Endometrium (tissue), 2 donors: ENCODE data around the gene FTH1.
"Not testable (repeated sequence)": the region's sequence is repeated elsewhere in the genome, so short reads cannot be mapped to it uniquely, and the experiment has no call there.

Experiments used
- FAIRE-seq: peaks from 2 replicates; lab custom pipeline; 2012; peaks lifted over from hg19 to GRCh38; lab: Jason Lieb, UNC
- donor health status: control.
- donor health status: control.

FTH1 gene

GRCh38 chr11:61978703-61979661 lies 11.5 kb upstream of the FTH1 start:
- FAIRE-seq: no peak

GRCh38 chr11:61976813-61977475 lies 9.5 kb upstream of the FTH1 start:
- FAIRE-seq: no peak

GRCh38 chr11:61976420-61976800 lies 9.0 kb upstream of the FTH1 start:
- FAIRE-seq: no peak

- no peak for FAIRE-seq
Measured at GRCh38 chr11:61975638-61976419, 8.4 kb upstream of the FTH1 start.

DNA sequence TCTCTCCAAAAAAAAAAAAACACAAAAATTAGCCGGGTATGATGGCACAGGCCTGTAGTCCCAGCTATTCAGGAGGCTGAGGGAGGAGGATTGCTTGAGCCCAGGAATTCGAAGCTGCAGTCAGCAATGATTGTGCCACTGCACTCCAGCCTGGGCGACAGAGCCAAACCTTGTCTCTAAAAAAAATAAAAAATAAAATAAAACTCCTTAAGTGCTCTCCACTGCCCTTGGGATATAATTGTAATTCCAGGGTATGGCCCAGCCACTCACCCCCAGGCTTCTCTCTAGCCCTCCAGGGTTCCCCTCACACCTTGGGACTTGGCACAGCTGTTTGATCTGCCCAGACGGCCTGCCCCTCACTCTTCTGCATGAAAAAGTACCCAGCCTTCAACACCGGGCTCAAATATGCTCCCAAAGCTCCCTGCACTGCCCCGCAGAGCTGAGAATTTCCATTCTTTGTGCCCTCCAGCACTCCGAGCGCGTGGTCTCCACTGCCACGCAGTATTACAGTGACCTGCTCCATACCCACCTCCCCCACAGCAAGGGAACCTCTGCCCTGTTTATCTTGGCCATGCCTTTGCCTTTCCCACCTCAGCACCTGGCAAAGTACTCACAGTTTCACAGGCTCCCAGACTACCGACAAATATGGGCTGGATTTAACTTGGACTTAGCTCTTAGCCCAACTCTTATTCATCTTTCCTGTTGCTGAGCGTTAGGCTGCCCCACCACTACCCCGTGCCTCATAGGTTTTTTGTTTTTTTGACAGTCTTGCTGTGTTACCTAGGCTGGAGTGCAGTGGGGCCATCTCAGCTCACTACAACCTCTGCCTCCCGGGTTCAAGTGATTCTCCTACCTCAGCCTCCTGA lies 7.6 kb upstream of the FTH1 start:
- no peak for FAIRE-seq

DNA sequence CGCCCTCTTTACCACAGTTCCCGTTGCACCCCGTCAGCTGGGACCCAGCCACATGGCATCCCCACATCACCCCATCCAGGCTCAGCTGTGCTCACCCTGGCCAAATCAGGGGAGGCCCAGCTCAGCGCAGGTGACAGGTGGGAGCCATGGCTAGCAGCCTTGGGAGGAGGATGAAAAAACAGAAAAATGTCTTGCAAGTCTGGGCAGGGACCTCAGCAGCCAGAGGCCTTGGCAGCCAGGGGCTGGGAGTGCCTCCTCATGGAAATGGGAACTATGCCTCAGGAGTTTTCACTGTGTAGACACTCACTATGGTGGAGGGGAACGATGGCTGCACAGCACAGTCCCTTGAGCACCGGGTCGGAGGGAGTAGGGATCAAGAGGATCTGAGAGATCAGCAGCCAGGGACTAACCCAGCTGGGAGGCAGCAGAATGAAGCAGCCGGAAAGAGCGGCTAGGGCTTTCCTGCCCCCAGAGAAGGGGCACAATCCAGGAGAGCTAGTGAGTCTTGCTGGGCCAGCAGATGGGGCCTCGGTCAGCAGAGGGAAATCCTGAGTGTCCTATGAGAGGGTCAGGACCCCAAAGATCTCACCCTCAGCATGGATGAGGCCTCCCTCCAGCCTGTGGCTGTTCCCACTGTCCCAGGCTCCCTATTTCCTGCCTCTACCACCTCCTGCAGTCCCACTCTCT lies 6.2 kb upstream of the FTH1 start:
- FAIRE-seq: no peak

DNA sequence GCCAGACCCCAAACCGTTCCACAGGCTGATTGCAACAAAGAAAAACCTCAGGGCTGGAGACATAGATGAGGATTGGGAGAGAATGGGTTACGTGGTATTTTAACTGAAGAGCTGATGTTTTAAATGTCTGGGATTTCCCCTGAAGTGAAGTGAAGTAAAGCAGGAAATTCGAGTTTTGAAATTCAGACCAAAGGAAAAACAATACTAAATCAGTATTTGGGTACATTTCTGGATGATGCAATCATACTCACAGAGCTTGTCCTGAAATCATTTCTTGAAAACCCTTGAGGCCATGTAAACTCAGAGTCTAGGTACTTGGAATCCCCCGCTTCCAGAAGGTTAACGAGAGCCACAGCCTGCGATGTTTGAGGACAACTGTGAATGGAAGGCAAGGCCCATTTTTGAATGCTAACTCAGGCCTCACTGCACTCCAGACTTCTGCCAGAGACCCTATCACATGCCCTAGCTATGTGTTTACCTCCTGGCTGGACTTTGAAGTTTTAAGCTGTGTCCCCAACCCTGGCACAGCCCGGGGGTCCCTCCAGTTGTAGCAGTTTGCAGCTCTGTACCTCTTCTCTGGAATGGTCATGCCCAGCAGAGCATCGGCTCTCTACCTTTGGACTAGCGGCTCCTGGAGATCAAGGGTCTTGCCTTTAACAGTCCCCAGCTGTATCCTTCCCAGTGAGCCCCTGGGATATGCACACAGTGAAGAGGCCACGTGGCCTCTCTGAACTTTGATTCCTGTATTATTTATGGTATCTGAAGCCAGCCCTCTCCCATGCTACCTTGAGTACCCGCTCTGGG lies 5.4 kb upstream of the FTH1 start:
- no peak for FAIRE-seq

DNA sequence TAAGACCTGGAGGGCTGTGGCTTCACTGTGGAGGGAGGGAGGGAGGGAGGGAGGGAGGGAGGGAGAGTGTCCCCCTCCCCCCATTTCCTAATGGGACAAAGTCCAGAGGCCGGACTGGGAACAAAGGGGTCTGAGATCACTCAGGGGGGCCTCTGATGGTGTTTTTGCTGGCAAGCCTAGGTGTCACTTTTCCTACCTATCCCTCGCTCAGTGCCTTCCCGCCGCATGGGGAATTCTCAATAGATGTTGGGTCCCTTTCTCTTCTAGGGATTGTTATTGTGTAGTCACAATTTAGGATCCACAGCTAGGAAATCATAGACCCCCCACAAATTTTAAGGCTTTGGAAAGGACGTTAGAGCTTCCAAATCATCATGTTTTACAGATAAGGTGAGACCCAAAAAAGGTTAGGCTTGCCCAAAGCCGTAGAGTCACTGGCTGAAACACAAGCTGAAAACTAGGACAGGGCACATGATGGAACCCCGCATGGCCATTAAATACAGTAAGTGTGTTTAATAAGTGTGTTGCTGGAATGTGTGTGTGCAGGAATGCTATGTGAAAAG lies 4.8 kb upstream of the FTH1 start:
- FAIRE-seq: no peak

- peak; percentile 29 for FAIRE-seq
Measured at GRCh38 chr11:61971248-61972111, 4.0 kb upstream of the FTH1 start.

- no peak for FAIRE-seq
Measured at GRCh38 chr11:61969838-61970662, 2.6 kb upstream of the FTH1 start.

- FAIRE-seq: no peak
Measured at GRCh38 chr11:61969391-61969758, 1.9 kb upstream of the FTH1 start.

DNA sequence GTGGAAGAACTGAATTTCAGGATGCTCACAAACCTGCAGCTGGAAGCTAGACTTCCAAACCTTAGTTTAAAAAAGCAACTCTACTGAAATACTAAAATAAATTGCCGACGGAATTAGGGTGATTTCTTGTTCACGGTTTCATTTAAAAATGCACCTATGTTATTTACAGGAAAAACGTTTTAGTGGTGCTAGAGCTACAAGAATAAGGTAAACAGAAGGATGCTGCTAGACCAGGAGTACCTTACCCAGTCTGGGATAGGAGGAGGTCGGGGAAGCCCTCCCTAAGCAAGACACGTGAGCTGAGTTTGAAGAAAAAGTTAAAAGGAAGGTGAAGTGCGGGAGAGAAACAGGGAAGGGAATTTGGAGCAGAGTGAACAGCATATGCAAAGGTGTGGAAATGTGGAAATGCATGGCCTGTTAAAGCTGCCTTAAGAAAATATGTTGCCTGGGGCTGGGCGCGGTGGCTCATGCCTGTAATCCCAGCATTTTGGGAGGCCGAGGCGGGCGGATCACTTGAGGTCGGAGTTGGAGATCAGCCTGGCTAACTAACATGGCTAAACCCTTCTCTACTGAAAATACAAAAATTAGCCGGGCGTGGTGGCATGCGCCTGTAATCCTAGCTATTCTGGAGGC lies 1.4 kb upstream of the FTH1 start:
- FAIRE-seq: no peak

GRCh38 chr11:61967924-61968757 lies 707 bp upstream of the FTH1 start:
- FAIRE-seq: no peak

DNA sequence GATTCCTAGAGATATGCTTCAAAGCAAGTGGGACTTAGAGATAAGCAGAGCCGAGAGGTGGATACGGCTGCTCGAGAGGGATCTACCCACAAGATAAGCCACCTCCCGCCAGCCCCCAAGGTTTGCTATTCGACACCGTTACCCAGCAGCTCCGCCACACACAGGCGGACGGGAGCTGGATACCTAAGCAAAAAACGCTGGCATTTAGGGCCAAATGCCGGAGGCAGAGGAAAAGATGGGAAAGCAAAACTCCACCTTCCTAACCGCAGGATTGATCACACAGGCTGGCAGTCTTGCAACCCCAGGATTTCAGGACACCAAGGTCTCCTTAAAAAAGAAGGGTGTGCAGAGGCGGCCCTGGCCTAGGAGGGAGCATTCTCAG lies 709 bp downstream of the FTH1 start:
- no peak for FAIRE-seq

DNA sequence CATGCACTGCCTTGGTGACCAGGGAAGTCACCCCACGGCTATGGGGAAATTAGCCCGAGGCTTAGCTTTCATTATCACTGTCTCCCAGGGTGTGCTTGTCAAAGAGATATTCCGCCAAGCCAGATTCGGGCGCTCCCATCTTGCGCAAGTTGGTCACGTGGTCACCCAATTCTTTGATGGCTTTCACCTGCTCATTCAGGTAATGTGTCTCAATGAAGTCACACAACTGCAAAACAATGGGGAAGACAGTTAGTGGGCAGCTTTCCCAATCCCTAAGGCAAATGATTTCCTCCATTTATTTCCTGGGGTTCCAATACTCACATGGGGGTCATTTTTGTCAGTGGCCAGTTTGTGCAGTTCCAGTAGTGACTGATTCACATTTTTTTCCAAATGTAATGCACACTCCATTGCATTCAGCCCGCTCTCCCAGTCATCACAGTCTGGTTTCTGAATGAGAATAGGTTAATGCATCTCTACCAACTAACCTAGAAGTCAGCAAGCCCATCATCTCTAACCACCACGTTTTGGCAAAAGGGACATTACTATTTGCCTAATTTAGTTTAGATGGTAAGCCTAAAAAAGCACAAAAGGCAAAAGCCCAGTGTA lies 2.7 kb downstream of the FTH1 start:
- FAIRE-seq: not testable (repeated sequence)

GRCh38 chr11:61964058-61964665 lies 3.3 kb downstream of the FTH1 start:
- FAIRE-seq: no peak
